Measurements from ENCODE around the gene ZNF30.
"Not testable (repeated sequence)": the region's sequence is repeated elsewhere in the genome, so short reads cannot be mapped to it uniquely, and the experiment has no call there.

Gene ZNF30

DNA sequence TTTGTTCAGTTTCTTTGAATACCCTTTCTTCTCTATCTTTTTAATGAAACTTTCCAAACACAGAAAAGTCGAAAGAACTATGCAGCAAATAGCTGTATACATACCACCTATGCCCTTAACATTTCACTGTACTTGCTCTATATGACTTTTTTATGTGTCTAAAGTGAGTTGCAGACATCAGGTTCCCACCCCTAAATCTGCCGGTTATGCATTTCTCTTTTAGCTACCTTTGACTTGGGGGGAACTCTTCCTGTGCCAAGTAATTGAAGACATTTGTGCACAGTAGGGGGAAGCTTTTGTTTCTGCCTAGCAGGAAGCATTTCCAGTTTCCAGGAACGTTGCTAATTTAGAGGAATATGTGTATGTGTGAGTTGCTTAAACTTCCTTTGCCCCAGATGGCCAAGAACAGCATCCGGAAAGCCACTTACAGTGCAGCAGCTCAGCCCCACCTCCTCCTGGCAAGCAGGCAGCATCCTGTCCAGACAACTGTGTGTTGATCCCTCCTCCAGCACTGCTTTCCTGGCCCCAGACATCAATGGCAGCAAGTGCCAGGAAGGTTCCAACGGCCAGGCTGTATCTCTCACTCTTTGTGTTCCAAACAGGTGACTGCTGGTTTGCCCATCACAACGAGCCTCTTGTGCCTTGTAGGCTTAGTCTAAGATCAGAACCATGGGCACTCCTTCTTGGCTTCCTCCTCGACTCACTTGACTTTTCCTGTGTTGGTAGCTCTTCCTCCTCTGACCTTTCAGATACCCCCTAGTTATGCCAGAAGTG is 58.7 kb downstream of the ZNF30 start:
- DNase-seq (ENCODE audit: low spot score), result no peak

DNA sequence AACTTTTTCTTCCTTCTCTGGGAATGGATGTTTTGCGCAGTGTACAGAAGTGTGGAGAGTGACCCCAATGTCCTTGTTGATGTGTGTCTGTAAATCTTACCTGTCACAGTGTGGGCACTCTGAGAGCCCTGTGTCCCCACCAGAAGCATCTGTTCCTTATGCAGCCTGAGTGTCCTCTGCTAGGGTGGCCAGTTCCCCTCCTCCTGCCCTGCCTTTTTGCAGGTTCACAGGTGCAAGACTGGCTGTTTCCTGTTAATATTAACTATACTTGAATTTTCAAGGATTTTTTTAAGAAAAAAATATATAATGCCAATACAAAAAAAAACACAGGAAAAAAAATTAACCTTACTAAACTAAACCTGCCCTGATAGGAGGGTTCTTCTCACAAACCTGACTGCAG is 61.4 kb downstream of the ZNF30 start:
- no peak for DNase-seq (ENCODE audit: low spot score)

DNA sequence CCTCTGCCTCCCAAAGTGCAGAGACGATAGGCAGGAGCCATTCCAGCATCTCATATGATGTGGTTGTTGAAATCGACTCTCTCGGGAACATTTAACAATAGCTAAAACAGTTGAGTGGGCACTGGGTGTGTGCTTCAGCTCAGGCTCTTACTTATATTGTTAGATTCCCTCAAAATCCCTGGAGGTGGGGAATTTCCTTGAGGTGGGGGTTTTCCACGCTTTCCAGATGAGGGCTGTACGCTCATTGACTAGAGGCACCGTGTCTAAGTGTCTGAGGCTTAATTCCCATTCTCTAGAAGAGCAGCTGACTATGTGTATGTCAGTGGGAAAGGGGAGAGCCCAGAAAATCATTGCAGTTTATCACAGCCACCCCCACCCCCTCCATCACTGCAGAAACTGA is 62.6 kb downstream of the ZNF30 start:
- DNase-seq (ENCODE audit: low spot score), result no peak

DNA sequence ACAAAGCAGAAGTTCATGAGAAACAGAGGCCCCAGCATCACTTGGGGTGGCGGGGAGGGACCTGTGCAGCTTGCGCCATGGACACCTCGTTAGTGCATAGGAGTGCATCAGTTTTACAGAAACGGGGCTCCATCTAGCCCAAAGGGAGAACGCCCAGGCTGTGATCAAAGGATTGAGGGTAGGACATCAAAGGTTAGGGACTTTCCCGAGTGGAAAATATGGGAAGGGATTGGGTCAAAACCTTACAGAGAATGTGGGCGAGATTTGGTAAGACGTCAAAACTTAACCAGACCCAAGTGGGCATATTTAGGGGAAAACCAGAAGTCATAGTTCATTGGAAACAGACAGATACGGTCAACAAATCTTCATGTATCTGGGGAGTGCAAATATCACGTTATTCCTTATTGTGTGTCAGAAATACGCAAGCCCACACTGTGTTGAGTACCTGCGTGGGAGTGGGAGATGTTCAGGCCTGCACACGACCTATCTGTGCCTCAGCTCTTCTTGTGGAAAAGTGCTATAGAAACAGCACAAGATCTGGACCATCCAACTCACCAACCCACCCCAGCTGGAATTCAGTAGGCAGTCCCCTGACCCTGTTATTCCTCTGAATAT is 64.0 kb downstream of the ZNF30 start:
- DNase-seq (ENCODE audit: low spot score), result no peak

DNA sequence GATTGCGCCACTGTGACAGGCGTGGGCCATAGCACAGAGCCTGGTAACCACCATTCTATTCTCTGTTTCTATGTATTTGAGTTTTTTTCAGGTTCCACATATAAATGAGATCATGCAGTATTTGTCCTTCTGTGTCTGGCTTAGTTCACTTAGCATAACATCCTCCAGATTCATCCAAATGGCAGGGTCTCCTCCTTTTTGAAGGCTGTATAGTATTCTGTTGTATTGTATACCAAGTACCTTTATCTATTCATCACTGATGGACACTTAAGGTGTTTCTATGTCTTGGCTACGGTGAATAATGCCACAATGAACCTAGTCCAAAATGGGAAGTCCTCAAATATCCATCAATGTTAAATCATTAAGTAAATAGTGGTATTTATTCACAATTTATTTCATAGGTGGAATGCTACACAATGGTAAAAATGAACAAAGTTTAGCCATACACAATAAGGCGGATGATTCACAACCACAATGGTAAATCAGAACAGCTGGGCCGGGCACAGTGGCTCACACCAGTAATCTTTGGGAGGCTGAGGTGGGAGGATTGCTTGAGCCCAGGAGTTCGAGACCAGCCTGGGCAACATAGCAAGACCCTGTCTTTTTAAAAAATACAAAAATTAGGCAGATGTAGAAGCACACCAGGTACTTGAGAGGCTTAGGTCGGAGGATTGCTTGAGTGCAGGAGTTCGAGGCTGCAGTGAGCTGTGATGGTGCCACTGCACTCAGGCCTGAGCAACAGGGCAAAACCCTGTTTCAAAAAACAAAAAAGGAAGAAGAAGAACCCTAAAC is 65.0 kb downstream of the ZNF30 start:
- no peak for DNase-seq (ENCODE audit: low spot score)

DNA sequence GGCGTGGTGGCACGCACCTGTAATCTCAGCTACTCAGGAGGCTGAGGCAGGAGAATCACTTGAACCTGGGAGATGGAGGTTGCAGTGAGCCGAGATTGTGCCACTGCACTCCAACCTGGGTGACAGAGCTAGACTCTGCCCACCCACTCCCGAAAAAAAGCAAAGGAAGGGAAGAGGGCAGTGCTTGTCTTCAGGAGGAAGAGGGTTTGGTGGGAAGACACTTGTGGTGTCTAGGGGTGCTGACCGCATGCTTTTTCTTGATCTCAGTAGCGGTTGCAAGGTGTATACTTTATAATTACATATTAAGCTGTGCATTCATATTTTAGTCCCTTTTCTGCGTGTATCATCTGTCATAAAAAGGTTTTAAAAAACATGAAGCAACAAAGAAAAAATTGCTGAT is 65.9 kb downstream of the ZNF30 start:
- not testable (repeated sequence) for DNase-seq (ENCODE audit: low spot score)

DNA sequence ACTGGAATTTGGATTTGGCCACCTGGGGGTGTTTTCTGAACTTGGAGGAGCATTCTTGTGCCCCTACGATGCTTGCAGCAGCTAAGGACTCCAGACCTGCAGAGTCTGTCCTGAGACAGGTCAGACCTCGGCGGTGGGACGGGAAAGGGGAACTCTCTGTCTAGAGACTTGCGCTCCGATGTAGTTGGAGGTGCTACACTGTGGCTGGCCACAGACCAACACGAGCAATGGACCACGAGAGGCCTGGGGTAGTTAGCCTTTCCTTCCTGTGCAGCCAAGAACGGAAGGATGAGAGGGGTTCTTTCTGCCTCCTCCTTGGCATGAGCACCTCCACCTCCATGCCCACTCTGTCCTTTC is 67.6 kb downstream of the ZNF30 start:
- DNase-seq (ENCODE audit: low spot score), result no peak

Measured in NAMALWA (cell line).